PC-9 (cell line): ENCODE data around the gene PEX13.

Source experiments
- CTCF ChIP-seq: fragments of 200-600 bp; sonication (generic); conservative IDR thresholded peaks from 2 replicates; pipeline ENCODE4 v1.6.1; 2017; ENCODE audit warnings: mixed run types, antibody characterized with exemption, mild to moderate bottlenecking, moderate library complexity
- EZH2 ChIP-seq: fragments of 200-600 bp; sonication (generic); IDR thresholded peaks from 2 replicates; pipeline ENCODE4 v1.8.0; 2017; ENCODE audit warnings: antibody characterized with exemption, low read depth

GRCh38 chr2:61017556-61018317, at the start of gene PEX13, which contains the start of gene PUS10:
- no peak for TF ChIP-seq CTCF
- TF ChIP-seq EZH2 = no peak
